SHP77 treated with DMSO at 0.1 percent for 48 hours (cell line): ENCODE results near the gene ALDH1B1.

ENCODE experiments used
- DNase-seq: peaks from one replicate; lab custom pipeline; 2025; lab: John Stamatoyannopoulos, UW

The ALDH1B1 gene

DNA sequence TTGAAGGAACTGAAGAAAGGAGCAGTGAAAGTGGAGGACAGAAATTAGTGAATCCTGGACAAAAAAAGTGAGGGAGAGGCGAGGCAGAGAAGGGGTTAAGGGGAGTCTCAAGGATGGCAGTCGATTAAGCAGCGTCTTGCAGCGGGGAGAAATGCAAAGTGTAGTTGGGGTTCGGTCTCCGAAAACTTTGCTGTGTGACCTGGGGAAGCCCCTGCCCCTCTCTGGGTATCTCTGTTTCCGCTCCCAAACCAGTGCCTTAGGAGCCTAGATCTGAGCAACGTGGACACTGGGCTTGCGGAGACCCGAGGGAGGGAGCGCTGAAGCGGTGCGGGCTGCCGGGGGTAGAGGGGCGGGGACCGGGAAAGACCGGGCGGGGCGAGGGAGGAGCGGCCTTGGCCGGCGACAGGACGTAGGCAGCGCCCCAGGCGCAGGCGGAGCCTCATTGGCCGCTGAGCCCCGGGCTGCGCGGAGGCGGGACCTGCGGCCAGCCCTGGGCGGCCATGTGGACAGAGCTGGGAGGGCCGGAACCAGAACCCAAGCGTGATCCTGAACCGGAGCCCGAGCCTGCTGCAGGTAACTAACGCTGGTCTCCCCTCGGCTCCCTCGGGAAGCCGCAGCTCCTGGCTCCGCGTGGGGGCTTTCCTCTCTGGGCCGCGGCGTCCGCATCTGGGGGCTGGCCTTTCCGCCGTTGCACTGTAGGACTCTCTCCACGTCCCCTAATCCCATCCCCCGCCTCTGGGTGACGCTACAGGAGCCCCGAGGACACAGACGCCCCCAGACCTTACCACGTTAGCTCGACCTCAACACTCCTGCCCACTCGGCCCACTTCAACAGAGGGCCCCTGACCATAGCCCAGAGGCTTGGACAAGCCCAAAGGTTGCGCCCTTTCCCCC lies at the start of gene ALDH1B1:
ALDH1B1 (plus strand) TSS at position 468 of the 893 bp plus-strand sequence. CDS start 3,047 bp downstream, outside the sequence.
- peak; percentile 12 for DNase-seq

DNA sequence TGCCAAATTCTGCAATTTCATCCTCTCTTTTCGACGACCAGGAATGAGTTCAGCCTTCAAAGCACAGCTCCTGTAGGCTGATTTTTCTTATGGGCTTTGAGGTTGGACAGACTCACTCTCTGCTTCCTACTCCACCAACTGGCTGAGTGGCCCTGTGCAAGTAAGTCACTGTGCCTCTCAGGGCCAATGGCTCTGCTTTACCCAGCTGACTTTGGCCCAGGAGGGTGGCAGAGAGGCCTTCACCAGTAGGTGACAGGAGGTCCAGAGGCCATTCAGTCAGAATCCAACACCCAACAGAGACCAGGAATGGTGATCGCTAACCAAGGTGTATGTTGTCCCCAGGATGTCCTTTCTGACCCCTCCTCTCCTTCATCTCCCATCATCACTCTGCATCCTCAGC lies 49.5 kb upstream of the ALDH1B1 start:
- no peak for DNase-seq

GRCh38 chr9:38343552-38343951 lies 49.0 kb upstream of the ALDH1B1 start:
- no peak for DNase-seq

DNA sequence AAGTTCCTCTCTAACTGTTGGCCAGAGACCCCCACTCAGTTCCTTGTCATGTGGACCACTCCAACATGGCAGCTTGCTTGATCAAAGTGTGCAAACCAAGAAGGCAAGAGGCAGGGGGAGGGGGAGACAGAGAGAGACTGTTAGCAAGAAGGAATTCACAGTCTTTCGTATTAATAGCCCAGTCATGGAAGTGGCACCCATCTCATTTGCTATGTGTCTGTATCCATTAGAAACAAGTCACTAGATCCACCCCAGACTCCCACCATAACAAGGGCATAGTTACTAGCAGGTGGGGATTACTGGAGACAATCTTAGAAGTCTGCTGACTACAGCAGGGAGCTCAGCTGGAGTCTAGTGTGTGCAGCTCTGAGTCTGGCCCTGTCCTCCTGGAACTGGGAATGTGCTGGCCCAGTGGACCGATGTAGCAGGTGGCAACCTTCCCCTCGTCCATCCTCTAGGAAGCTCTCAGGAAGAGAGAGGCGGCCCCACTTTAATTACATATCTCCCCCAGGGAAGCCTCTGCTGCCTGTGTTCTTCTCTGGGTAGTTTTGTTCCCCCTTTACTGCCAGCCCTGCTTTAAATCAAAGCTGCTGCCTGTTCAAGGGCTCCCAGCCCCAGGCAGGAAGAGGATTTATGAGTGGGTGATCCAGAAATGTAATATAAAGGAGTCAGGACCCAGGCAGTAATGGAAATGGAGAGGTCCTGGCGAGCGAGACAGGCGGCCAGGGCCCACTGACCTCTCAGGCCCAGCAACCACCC lies 47.8 kb upstream of the ALDH1B1 start:
- DNase-seq, result no peak

DNA sequence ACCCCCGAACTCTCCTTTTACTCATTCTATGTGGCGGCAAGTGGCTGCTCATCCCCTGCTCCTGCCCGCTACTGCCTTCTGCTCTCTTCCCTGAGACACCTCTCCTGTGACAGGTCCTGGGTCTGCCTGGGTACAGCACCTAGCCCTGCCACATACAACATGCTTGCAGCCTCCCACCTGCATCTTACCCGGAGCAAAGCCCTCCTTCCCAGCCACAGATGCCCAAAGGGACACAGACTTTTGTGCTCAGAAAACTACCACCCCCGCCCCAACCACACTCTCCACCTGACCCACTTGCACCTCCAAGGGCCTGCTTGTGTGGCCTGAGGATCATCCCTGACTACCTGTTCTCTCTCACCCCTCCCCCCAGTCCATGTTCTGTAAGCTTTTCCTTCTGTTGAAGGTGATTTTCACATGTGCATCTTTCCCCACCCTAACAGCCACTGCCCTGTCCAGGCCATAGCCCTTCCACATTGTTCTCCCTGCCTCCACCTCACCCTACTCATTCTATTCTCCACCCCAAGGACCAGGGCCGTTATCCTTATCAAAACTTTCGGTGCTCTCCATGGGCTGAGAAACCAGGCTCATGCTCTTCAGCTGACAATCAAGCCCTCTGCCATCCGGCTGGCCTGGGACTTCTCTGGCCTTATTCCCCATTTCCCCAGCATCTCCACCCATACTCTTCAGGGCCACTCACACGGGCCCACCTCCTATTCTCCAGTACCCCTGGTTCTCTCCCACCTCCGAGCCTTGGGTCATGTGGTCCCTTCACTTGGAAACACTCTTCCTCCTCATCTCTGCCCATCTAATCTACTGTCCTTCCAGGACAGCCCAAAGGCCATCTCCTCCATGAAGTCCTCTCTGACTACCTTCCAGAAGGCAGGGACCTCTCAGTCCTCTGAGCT lies 46.4 kb upstream of the ALDH1B1 start:
- DNase-seq, result no peak

DNA sequence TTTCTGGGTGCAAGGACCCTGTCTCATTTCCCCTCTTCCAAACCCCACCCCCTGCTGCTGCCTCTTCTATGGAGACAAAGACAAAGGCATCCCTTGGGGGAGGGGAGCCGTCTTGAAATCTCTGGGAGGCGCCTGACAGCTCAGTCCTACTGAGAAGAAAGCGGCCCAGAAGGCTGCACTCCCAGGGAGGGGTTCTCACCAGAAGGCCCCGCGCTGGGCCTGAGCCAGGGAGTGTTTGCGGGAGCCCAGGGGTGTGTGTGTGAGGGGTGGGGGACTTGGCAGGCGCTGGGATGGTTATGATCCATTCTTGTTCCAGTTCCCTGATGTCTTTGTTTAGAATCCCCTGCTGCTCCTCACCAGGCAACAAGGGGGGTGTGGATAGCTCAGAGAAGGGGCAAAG lies 45.7 kb upstream of the ALDH1B1 start:
- DNase-seq, result no peak

DNA sequence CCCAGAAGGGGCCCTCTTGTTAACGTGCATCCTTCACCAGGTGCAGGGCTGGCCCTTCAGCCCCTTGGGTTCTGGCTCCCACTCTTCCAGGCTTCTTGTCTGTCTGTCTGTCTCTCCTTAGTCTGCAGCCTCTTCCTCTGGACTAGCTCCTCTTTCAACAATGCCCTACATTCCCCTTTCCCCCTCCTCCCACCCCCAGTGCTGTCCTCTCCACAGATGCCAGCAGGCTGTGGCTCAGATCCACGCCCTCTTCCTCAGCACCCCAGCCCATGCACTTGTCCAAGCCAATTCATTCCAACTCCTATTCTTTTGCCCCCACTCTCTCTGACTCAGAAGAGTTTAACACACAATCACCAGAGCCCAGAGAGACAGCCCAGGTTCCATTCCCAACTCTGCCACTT lies 45.2 kb upstream of the ALDH1B1 start:
- DNase-seq, result no peak

DNA sequence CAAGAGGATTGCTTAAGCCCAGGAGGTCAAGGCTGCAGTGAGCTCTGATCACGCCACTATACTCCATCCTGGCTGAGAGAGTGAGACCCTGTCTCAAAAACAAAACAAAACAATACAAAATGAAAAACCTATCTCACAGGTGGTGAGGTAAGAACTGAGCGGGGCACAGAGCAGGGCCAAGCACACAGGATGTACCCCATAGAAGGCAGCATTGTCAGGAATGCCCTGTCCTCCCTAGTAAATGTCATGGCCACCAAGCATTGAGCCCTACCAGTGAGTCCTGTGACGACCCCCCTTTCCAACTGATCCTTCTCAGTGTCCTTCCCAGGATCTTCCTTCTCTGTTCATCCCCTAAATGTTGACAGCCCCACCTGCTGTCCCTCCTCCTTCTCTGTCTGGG lies 44.6 kb upstream of the ALDH1B1 start:
- DNase-seq, result no peak

- no peak for DNase-seq
Observed at GRCh38 chr9:38350529-38350928, 42.0 kb upstream of the ALDH1B1 start.

- DNase-seq, result no peak
Observed at GRCh38 chr9:38352530-38353328, 39.8 kb upstream of the ALDH1B1 start.

DNA sequence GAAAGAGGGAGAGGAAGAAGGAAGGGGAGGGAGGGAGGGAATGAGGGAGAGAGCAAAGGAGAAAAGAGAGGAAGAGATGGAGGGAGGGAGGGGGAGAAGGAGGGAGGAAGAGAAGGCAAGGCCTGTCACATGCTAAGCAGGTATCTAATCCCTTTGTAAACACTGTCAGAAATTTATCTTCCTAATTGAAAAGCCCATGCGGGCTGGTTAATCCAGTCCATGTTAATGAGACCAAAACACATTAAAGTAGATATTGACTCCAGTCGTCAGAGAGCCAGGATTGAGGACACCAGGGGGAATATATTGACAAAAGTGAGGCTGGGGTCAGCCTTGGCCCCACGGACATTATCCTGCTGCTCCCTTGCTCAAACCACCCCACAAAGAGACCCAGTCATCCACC lies 37.4 kb upstream of the ALDH1B1 start:
- no peak for DNase-seq

DNA sequence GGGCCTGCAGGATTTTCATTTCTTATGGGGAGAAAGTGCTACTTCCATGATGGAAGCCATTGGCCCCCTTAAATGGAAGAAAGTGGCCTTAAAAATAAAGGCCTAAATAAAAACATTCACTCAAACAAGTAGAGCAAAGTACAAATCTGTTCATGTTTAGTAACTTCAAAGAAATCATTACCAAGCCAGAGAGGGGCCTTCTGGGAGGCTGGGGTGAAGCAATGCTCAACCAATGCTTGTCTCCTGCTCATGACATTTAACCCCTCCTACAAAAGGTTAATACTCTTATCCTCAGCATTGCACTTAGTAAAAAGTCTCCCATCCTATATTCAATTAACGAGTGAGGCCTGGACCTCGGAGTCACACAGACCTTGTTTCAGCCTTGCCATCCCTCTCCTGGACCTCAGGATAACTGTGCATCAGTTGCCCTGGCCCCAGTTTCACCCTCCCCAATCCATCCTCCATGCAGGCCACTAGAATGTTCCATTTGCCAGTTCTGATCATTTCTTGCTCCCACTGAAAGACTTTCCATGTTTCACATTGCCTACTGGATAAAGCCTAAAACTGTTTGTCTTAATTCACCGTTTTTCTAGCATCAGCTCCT lies 36.9 kb upstream of the ALDH1B1 start:
- no peak for DNase-seq

DNA sequence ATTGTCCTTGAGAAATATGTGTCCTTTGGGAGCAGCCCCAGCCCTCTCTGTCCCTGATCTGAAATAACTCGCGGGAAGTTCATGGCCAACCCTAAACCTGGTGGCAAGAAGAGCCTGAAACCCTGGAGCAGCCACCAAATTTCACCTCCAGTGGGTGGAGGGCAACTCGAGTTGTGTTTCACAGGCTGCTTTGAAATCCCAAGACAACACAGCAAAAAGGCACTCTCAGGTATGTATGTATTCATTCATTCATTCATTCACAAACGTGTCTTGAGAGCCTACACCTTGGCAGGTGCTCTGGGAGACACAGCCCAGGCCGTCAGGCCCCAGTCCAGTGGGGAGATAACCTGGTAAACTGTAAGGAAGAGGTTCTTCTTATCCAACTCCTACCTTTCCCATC lies 35.7 kb upstream of the ALDH1B1 start:
- DNase-seq, result no peak

GRCh38 chr9:38357350-38358114 lies 35.0 kb upstream of the ALDH1B1 start:
- DNase-seq, result no peak

GRCh38 chr9:38358390-38359296 lies 33.9 kb upstream of the ALDH1B1 start:
- no peak for DNase-seq

- no peak for DNase-seq
Observed at GRCh38 chr9:38359297-38359653, 33.2 kb upstream of the ALDH1B1 start.

DNA sequence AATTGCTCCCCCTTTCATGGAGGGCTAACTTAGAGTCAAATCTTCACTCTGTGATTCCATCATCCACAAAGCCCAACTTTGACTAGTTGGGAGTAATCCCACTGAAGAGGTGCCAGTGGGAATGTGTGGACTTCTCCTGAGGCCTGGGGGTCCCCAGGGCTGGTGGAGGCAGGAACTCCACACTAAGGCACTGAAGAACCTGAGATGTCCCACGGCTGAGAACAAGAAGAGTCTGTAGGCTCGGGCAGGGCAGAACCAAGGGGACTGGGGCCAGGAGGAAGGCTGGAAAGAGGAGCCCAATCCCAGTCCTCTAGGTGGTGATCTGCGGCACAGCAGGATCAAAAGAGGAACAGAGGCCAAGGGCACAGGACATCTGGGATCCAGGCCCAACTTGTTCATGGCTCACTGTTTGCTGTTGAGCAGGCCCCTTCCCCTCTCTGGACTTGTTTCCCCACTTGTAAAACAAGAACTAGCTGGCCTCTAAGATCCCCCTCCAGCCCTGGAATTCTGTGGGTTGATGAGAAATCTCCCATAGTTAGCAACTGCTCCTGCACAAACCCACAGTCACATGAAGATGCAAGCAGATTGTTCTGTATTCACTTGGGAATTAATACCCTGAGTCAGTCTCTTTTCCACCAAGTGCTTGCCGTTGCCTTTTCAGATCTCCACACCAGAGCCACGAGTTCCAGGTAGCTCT lies 32.7 kb upstream of the ALDH1B1 start:
- no peak for DNase-seq

DNA sequence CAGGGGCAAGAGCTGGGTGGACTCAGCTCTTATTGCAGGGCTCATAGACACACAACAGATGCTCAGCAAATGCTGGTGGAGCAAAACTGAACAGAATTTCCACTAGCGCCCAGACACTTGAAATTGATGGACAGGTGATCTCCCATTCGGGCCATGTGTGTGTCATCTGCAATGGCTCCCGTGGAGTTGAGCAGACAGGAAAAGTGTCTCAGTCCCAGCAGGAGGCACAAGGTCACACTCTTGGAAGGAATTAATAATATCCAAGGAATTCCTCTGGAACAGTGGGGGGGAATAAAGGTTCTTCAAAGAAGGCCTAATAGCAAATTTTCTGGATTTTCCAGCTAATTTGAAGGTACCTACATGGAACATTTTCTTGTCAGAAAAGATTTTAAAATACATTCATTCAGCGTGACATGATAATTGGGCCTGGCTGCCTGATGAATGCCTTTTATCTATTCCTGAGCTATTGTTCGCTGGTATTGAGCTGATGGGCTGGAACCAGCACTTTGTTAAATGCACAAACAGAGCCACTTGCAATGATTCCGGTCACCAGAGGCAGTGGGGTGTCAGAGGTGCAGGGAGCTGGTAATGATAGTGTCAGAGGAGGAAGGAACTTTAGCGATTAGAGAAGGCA lies 31.5 kb upstream of the ALDH1B1 start:
- DNase-seq, result no peak
